MM.1S (cell line): ENCODE results near the gene SOD1.
A peak's percentile ranks its signal among the peaks of the same experiment; 100 is the strongest.

Source experiments
- DNase-seq: peaks from one replicate; pipeline ENCODE4 v3.0.0-alpha.2; 2015
- H2AFZ ChIP-seq: fragments of 300-600 bp; sonication (generic); 2 replicates; pipeline ENCODE4 v1.6.0; 2016; ENCODE audit warnings: antibody characterized with exemption, low read length
- H3F3A ChIP-seq: fragments of 300-600 bp; sonication (generic); 2 replicates; pipeline ENCODE4 v1.6.1; 2016; ENCODE audit warnings: mild to moderate bottlenecking, antibody characterized with exemption, low read length, moderate library complexity, mixed read lengths; ENCODE audit not compliant: insufficient read depth
- H3K27ac ChIP-seq: fragments of 300-600 bp; sonication (generic); 2 replicates; pipeline ENCODE4 v1.5.1; 2016; ENCODE audit warnings: mild to moderate bottlenecking, low read length
- H3K27me3 ChIP-seq: fragments of 300-600 bp; sonication (generic); replicated peaks from 2 replicates; pipeline ENCODE4 v1.6.0; 2016; ENCODE audit warnings: low read length; ENCODE audit not compliant: insufficient read depth
- H3K36me3 ChIP-seq: fragments of 300-600 bp; sonication (generic); replicated peaks from 2 replicates; pipeline ENCODE4 v1.6.1; 2016; ENCODE audit warnings: mild to moderate bottlenecking, low read length, mixed read lengths; ENCODE audit not compliant: insufficient read depth
- H3K4me1 ChIP-seq: fragments of 300-600 bp; sonication (generic); 2 replicates; pipeline ENCODE4 v1.6.1; 2016; ENCODE audit warnings: low read length, mixed read lengths
- H3K4me2 ChIP-seq: fragments of 300-600 bp; sonication (generic); 2 replicates; pipeline ENCODE4 v1.6.0; 2016; ENCODE audit warnings: low read depth, low read length
- H3K4me3 ChIP-seq: fragments of 300-600 bp; sonication (generic); 2 replicates; pipeline ENCODE4 v1.5.1; 2016; ENCODE audit warnings: low read length, mixed read lengths
- H3K79me2 ChIP-seq: fragments of 300-600 bp; sonication (generic); 2 replicates; pipeline ENCODE4 v1.6.1; 2016; ENCODE audit warnings: mixed run types, low read length, mixed read lengths
- H3K9ac ChIP-seq: fragments of 300-600 bp; sonication (generic); 2 replicates; pipeline ENCODE4 v1.6.1; 2016; ENCODE audit warnings: low read length, mixed read lengths
- H3K9me2 ChIP-seq: fragments of 300-600 bp; sonication (generic); replicated peaks from 2 replicates; pipeline ENCODE4 v1.6.1; 2016; ENCODE audit warnings: mild to moderate bottlenecking, low read length, mixed read lengths; ENCODE audit not compliant: insufficient read depth
- H3K9me3 ChIP-seq: fragments of 300-600 bp; sonication (generic); replicated peaks from 2 replicates; pipeline ENCODE4 v1.6.1; 2016; ENCODE audit warnings: mild to moderate bottlenecking, low read length, mixed read lengths; ENCODE audit not compliant: insufficient read depth
- H4K20me1 ChIP-seq: fragments of 300-600 bp; sonication (generic); 2 replicates; pipeline ENCODE4 v1.6.1; 2016; ENCODE audit warnings: mild to moderate bottlenecking, low read length, moderate library complexity, mixed read lengths; ENCODE audit not compliant: insufficient read depth
- CTCF ChIP-seq: fragments of 300-600 bp; sonication (generic); IDR thresholded peaks from 2 replicates; pipeline ENCODE4 v1.5.1; 2016; ENCODE audit warnings: antibody characterized with exemption, low read length, mixed read lengths
- EZH2 ChIP-seq: fragments of 300-600 bp; sonication (generic); optimal IDR thresholded peaks from 2 replicates; pipeline ENCODE3; 2017; ENCODE audit warnings: low read depth, mild to moderate bottlenecking, antibody characterized with exemption, low read length, mixed read lengths
- EZH2phosphoT487 ChIP-seq: fragments of 300-600 bp; sonication (generic); IDR thresholded peaks from 2 replicates; pipeline ENCODE4 v1.6.1; 2018; ENCODE audit warnings: antibody characterized with exemption, low read length

SOD1 gene

GRCh38 chr21:31660259-31660565 lies 719 bp downstream of the SOD1 start:
- Histone ChIP-seq H3K4me1 (peaks cover 16% of the 10 kb centered on the region), H2AFZ (peak overlapping the region; percentile 53)

GRCh38 chr21:31660591-31660990 lies 1.1 kb downstream of the SOD1 start:
- H3F3A ChIP-seq, result peaks cover 4% of the 10 kb centered on the region
- DNase-seq, result peak; percentile 45
- peak overlapping the region; percentile 28; the same call in 1 of the 2 replicates for H3K27ac ChIP-seq
- peak overlapping the region; percentile 77 for H3K9ac ChIP-seq
- H3K27me3 ChIP-seq, result no peaks in the 10 kb centered on the region
- H3K79me2 ChIP-seq, result peaks cover 58% of the 10 kb centered on the region
- peak overlapping the region; percentile 92 for H3K4me3 ChIP-seq
- H4K20me1 ChIP-seq, result peaks cover 14% of the 10 kb centered on the region; the same call in 1 of the 2 replicates
- no peaks in the 10 kb centered on the region for H3K9me2 ChIP-seq
- peak overlapping the region; percentile 76 for H3K4me2 ChIP-seq
- no peaks in the 10 kb centered on the region for H3K9me3 ChIP-seq
- no peak for TF ChIP-seq CTCF
- no peak for TF ChIP-seq EZH2
- TF ChIP-seq EZH2phosphoT487, result no peak
- peaks cover 16% of the 10 kb centered on the region for H3K4me1 ChIP-seq
- peaks cover 9% of the 10 kb centered on the region; the same call in 1 of the 2 replicates for H3K36me3 ChIP-seq
- peak overlapping the region; percentile 53; the same call in 1 of the 2 replicates for H2AFZ ChIP-seq

More at GRCh38 chr21:31660259-31660565, 719 bp downstream of the SOD1 start:
- H3K36me3 ChIP-seq, result peaks cover 9% of the 10 kb centered on the region; the same call in 1 of the 2 replicates
- no peaks in the 10 kb centered on the region for H3K9me3 ChIP-seq
- peaks cover 54% of the 10 kb centered on the region for H3K79me2 ChIP-seq
- peaks cover 4% of the 10 kb centered on the region for H3F3A ChIP-seq
- H3K27me3 ChIP-seq, result no peaks in the 10 kb centered on the region
- TF ChIP-seq CTCF (no peak), EZH2 (no peak), EZH2phosphoT487 (no peak)
- peak overlapping the region; percentile 76 for H3K4me2 ChIP-seq
- DNase-seq, result peak; percentile 52
- no peaks in the 10 kb centered on the region for H3K9me2 ChIP-seq
- H3K9ac ChIP-seq, result peak overlapping the region; percentile 77
- peak overlapping the region; percentile 28; the same call in 1 of the 2 replicates for H3K27ac ChIP-seq
- H3K4me3 ChIP-seq, result peak overlapping the region; percentile 92
- peaks cover 14% of the 10 kb centered on the region; the same call in 1 of the 2 replicates for H4K20me1 ChIP-seq

GRCh38 chr21:31663584-31664249 lies 4.2 kb downstream of the SOD1 start:
- H3K27me3 ChIP-seq, result no peaks in the 10 kb centered on the region
- no peak overlapping the region for H3K27ac ChIP-seq
- no peak overlapping the region for H3K4me2 ChIP-seq
- peaks cover 81% of the 10 kb centered on the region for H3K79me2 ChIP-seq
- H3K4me3 ChIP-seq, result no peak overlapping the region
- no peak overlapping the region for H3K9ac ChIP-seq
- peaks cover 16% of the 10 kb centered on the region for H3K4me1 ChIP-seq
- TF ChIP-seq EZH2, result no peak
- TF ChIP-seq CTCF, result no peak
- TF ChIP-seq EZH2phosphoT487, result no peak
- no peaks in the 10 kb centered on the region for H3K9me3 ChIP-seq
- no peak for DNase-seq
- H4K20me1 ChIP-seq, result peaks cover 21% of the 10 kb centered on the region; the same call in 1 of the 2 replicates
- H3F3A ChIP-seq, result peaks cover 16% of the 10 kb centered on the region
- no peak overlapping the region for H2AFZ ChIP-seq
- H3K36me3 ChIP-seq, result peaks cover 13% of the 10 kb centered on the region
- no peaks in the 10 kb centered on the region for H3K9me2 ChIP-seq
